Neural cell (in vitro differentiated cells): ENCODE measurements around the gene RPRD1A. TPM values are rescaled to one million over a fixed set of nuclear protein-coding genes. Genes with fewer than 3 reads are reported as not detected.

Experiments
- H2AFZ ChIP-seq: fragments of 200-600, 300-800 bp; sonication (generic), shearing (Covaris generic); 2 replicates; pipeline ENCODE4 v1.6.0; 2014; ENCODE audit warnings: low read depth, mild to moderate bottlenecking, antibody characterized with exemption, low read length, moderate library complexity
- H3F3A ChIP-seq: fragments of 200-600 bp; shearing (Covaris generic); 2 replicates; pipeline ENCODE4 v1.6.1; 2016; ENCODE audit warnings: mild to moderate bottlenecking, moderate library complexity, mixed read lengths, antibody characterized with exemption, low read length; ENCODE audit not compliant: insufficient read depth, poor library complexity, severe bottlenecking
- H3K27ac ChIP-seq: fragments of 200-600, 300-800 bp; sonication (generic), shearing (Covaris generic); 2 replicates; pipeline ENCODE4 v1.5.1; 2014; ENCODE audit warnings: mild to moderate bottlenecking, low read length, moderate library complexity
- H3K27me3 ChIP-seq: fragments of 300-800, 200-600 bp; sonication (generic), shearing (Covaris generic); 2 replicates; pipeline ENCODE4 v1.6.0; 2014; ENCODE audit warnings: mild to moderate bottlenecking, low read depth, low read length, moderate library complexity; ENCODE audit not compliant: insufficient read depth
- H3K36me3 ChIP-seq: fragments of 300-800, 200-600 bp; sonication (generic), shearing (Covaris generic); 2 replicates; pipeline ENCODE4 v1.5.1; 2014; ENCODE audit warnings: mild to moderate bottlenecking, antibody characterized with exemption, low read length, moderate library complexity; ENCODE audit not compliant: insufficient read depth
- H3K4me2 ChIP-seq: fragments of 300-800, 200-600 bp; sonication (generic), shearing (Covaris generic); 2 replicates; pipeline ENCODE4 v1.6.0; 2014; ENCODE audit warnings: mild to moderate bottlenecking, low read length
- H3K4me3 ChIP-seq: fragments of 300-800, 200-600 bp; sonication (generic), shearing (Covaris generic); 2 replicates; pipeline ENCODE4 v1.5.1; 2014; ENCODE audit warnings: mild to moderate bottlenecking, low read length, moderate library complexity
- H3K79me2 ChIP-seq: fragments of 200-600 bp; shearing (Covaris generic); replicated peaks from 2 replicates; pipeline ENCODE4 v1.6.0; 2014; ENCODE audit warnings: mild to moderate bottlenecking, low read length, moderate library complexity; ENCODE audit not compliant: insufficient read depth
- H3K9ac ChIP-seq: fragments of 300-800, 200-600 bp; sonication (generic), shearing (Covaris generic); 2 replicates; pipeline ENCODE4 v1.6.1; 2016; ENCODE audit warnings: mild to moderate bottlenecking, low read length, mixed read lengths
- H3K9me2 ChIP-seq: fragments of 200-600 bp; shearing (Covaris generic); 2 replicates; pipeline ENCODE4 v1.6.1; 2016; ENCODE audit warnings: mild to moderate bottlenecking, low read length, mixed read lengths; ENCODE audit not compliant: insufficient read depth
- H3K9me3 ChIP-seq: fragments of 200-600, 300-800 bp; sonication (generic), shearing (Covaris generic); 2 replicates; pipeline ENCODE4 v1.6.1; 2016; ENCODE audit warnings: mild to moderate bottlenecking, mixed run types, low read length, moderate library complexity, mixed read lengths
- H4K20me1 ChIP-seq: fragments of 200-600 bp; shearing (Covaris generic); 2 replicates; pipeline ENCODE4 v1.6.1; 2016; ENCODE audit warnings: mild to moderate bottlenecking, mixed run types; ENCODE audit not compliant: insufficient read depth
- EP300 ChIP-seq: fragments of 450-650 bp; conservative IDR thresholded peaks from 2 replicates; pipeline ENCODE4 v1.6.1; 2014; ENCODE audit warnings: antibody characterized with exemption, mild to moderate bottlenecking, moderate library complexity; ENCODE audit not compliant: poor library complexity, severe bottlenecking
- EZH2 ChIP-seq: fragments of 200-600, 300-800 bp; shearing (Covaris generic), sonication (generic); IDR thresholded peaks from 2 replicates; pipeline ENCODE4 v1.6.1; 2014; ENCODE audit warnings: antibody characterized with exemption, low read length, borderline replicate concordance, mild to moderate bottlenecking; ENCODE audit not compliant: insufficient read depth, poor library complexity, severe bottlenecking
- MXI1 ChIP-seq: fragments of 450-650 bp; conservative IDR thresholded peaks from 2 replicates; pipeline ENCODE4 v1.6.1; 2014; ENCODE audit warnings: antibody characterized with exemption, mild to moderate bottlenecking; ENCODE audit not compliant: poor library complexity, severe bottlenecking
- POLR2AphosphoS5 ChIP-seq: IDR thresholded peaks from 2 replicates; pipeline ENCODE4 v1.6.1; 2012
- RAD21 ChIP-seq: fragments of 450-650 bp; conservative IDR thresholded peaks from 2 replicates; pipeline ENCODE4 v1.6.1; 2014; ENCODE audit warnings: antibody characterized with exemption, mild to moderate bottlenecking, moderate library complexity
- SMC3 ChIP-seq: fragments of 450-650 bp; conservative IDR thresholded peaks from 2 replicates; pipeline ENCODE4 v1.6.1; 2014; ENCODE audit warnings: antibody characterized with exemption, mild to moderate bottlenecking, moderate library complexity; ENCODE audit not compliant: poor library complexity
- TAF1 ChIP-seq: IDR thresholded peaks from 2 replicates; pipeline ENCODE4 v1.6.1; 2012; ENCODE audit warnings: low read depth
- polyA plus RNA-seq: library from polyadenylated mRNA; depleted of rRNA; stranded (reverse); fragments of >200 nt; gene quantifications from 2 replicates; pipeline ENCODE4 v1.2.3, GENCODE V29; 2014
- TF ChIP-seq, protein P1 (sequence below): fragments of 450-650 bp; IDR thresholded peaks from 2 replicates; pipeline ENCODE4 v1.5.1; 2014; ENCODE audit warnings: antibody characterized with exemption, mild to moderate bottlenecking, moderate library complexity; ENCODE audit not compliant: poor library complexity, severe bottlenecking
- TF ChIP-seq, protein P2 (sequence below): IDR thresholded peaks from 2 replicates; pipeline ENCODE4 v1.6.1; 2012; ENCODE audit warnings: borderline replicate concordance

The RPRD1A gene
- polyA plus RNA-seq, 1 donor from 2014 or later, result 129 TPM

DNA sequence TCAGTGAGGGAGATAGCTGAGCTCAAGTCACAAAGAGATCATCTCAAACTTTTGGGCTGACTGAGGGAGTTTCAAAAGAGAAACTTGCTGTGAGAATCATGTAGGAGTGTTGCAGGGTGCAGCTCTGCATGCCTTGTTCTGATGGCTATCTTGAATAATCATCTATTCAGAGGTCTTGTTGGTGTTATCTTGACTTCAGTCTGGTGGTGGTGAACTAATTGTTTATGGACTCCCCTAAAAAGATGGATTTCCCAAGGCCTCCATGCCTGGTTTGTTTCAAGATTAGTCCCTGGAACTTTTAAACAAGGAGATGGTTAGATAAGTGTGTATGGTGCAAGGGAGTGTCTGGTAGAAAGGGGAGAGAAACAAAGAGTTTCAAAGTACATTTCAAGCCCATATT is 32.0 kb upstream of the RPRD1A start:
- no peaks in the 10 kb centered on the region for H3K27me3 ChIP-seq
- no peaks in the 10 kb centered on the region for H3F3A ChIP-seq
- no peak overlapping the region for H3K4me3 ChIP-seq
- no peak overlapping the region for H3K4me2 ChIP-seq
- H3K9me2 ChIP-seq, result no peaks in the 10 kb centered on the region
- TF ChIP-seq EP300 (no peak), SMC3 (no peak), POLR2AphosphoS5 (no peak), EZH2 (no peak), RAD21 (no peak), MXI1 (no peak), TAF1 (no peak)
- TF ChIP-seq, protein P1, sequence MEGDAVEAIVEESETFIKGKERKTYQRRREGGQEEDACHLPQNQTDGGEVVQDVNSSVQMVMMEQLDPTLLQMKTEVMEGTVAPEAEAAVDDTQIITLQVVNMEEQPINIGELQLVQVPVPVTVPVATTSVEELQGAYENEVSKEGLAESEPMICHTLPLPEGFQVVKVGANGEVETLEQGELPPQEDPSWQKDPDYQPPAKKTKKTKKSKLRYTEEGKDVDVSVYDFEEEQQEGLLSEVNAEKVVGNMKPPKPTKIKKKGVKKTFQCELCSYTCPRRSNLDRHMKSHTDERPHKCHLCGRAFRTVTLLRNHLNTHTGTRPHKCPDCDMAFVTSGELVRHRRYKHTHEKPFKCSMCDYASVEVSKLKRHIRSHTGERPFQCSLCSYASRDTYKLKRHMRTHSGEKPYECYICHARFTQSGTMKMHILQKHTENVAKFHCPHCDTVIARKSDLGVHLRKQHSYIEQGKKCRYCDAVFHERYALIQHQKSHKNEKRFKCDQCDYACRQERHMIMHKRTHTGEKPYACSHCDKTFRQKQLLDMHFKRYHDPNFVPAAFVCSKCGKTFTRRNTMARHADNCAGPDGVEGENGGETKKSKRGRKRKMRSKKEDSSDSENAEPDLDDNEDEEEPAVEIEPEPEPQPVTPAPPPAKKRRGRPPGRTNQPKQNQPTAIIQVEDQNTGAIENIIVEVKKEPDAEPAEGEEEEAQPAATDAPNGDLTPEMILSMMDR, result no peak
- TF ChIP-seq, protein P2, sequence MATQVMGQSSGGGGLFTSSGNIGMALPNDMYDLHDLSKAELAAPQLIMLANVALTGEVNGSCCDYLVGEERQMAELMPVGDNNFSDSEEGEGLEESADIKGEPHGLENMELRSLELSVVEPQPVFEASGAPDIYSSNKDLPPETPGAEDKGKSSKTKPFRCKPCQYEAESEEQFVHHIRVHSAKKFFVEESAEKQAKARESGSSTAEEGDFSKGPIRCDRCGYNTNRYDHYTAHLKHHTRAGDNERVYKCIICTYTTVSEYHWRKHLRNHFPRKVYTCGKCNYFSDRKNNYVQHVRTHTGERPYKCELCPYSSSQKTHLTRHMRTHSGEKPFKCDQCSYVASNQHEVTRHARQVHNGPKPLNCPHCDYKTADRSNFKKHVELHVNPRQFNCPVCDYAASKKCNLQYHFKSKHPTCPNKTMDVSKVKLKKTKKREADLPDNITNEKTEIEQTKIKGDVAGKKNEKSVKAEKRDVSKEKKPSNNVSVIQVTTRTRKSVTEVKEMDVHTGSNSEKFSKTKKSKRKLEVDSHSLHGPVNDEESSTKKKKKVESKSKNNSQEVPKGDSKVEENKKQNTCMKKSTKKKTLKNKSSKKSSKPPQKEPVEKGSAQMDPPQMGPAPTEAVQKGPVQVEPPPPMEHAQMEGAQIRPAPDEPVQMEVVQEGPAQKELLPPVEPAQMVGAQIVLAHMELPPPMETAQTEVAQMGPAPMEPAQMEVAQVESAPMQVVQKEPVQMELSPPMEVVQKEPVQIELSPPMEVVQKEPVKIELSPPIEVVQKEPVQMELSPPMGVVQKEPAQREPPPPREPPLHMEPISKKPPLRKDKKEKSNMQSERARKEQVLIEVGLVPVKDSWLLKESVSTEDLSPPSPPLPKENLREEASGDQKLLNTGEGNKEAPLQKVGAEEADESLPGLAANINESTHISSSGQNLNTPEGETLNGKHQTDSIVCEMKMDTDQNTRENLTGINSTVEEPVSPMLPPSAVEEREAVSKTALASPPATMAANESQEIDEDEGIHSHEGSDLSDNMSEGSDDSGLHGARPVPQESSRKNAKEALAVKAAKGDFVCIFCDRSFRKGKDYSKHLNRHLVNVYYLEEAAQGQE, result no peak
- H4K20me1 ChIP-seq, result no peaks in the 10 kb centered on the region
- no peaks in the 10 kb centered on the region for H3K9me3 ChIP-seq
- no peaks in the 10 kb centered on the region for H3K36me3 ChIP-seq
- no peak overlapping the region for H2AFZ ChIP-seq
- no peak overlapping the region for H3K27ac ChIP-seq
- no peaks in the 10 kb centered on the region for H3K79me2 ChIP-seq
- no peak overlapping the region for H3K9ac ChIP-seq

DNA sequence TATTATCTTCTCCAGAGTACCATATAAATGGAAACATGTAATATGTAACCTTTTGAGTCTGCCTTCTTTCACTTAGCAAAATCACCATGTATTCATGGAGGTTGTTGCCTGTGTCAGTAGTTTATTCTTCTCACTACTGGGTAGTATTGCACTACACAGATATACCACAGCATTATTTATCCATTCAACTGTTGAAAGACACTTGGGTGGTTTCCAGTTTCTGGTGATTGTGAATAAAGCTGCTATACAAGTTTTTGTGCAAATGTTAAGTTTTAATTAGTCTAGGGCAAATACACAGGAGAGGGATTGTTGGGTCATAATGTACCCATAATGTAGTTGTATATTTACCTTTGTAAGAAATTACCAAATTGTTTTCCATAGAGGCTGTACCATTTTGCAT is 29.6 kb upstream of the RPRD1A start:
- Histone ChIP-seq H3K36me3 (no peaks in the 10 kb centered on the region), H3K9ac (no peak overlapping the region), H3K79me2 (no peaks in the 10 kb centered on the region), H3K9me3 (no peaks in the 10 kb centered on the region), H3K4me3 (no peak overlapping the region), H3K27ac (no peak overlapping the region), H3K9me2 (no peaks in the 10 kb centered on the region), H3K27me3 (no peaks in the 10 kb centered on the region), H3K4me2 (no peak overlapping the region), H2AFZ (no peak overlapping the region), H4K20me1 (no peaks in the 10 kb centered on the region), H3F3A (no peaks in the 10 kb centered on the region)
- TF ChIP-seq, protein P2, result no peak
- TF ChIP-seq RAD21 (no peak), POLR2AphosphoS5 (no peak), MXI1 (no peak), EP300 (no peak)
- TF ChIP-seq, protein P1, result no peak
